Omental fat pad (tissue), 4 donors: Measurements from ENCODE around the gene SORCS2. TPM values are rescaled to one million over a fixed set of nuclear protein-coding genes. Genes with fewer than 3 reads are reported as not detected.

Experiments used
- ATAC-seq: fragments of 150-250 bp; one replicate; pipeline ENCODE4 v1.9.1; 2016; ENCODE audit warnings: mild to moderate bottlenecking, moderate library complexity; ENCODE audit not compliant: low FRiP score
- DNase-seq: peaks from one replicate; pipeline ENCODE4 v3.0.0-alpha.2; 2019; ENCODE audit warnings: low spot score
- CTCF ChIP-seq, 3 donors: fragments of 450-650 bp; IDR thresholded peaks; one replicate each; pipeline ENCODE4 v1.5.1; 2016 to 2017; ENCODE audit warnings: antibody characterized with exemption in 3 of 3, mild to moderate bottlenecking in 3 of 3, moderate library complexity in 2 of 3
- total RNA-seq, 4 donors: library from RNA; depleted of rRNA; stranded (reverse); fragments of >200 nt; gene quantifications; one replicate each; pipeline ENCODE4 v1.1.0, GENCODE V29; 2016

The SORCS2 gene
- total RNA-seq, 4 donors from 2014 or later = 0.63 to 4.6 (median 1.2) TPM

DNA sequence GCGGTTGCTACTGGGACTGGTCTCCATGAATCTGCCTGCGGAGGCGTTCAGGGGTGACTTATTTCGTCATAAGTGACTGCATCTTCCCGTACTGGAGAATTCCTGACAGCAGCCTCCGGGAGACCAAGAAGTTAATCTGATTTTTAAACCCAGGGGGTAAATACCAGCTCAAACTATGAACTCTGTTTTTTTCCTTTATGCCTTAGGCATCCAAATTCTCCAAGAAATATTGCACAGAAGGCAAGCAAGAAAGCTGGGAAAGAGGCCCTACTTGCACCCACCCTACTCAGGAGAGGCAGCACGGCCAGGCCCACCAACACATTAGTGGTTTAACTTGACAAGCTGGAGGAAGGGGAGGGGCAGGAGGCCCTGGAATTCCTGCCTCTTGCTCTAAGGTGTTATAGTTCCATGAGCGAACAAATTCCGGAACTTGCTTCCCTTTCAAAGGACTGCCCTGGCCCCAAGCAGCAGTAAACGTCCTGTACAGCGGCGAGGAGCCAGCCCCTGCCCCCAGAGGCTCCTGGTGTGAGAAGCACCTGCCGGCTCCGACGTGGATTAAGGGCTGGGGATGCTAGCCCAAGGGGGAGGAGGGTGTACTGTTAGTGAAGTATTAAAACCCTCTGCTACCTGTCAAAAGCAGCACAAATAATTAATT is 570.2 kb downstream of the SORCS2 start:
- ATAC-seq = no peak
- TF ChIP-seq CTCF (IDR thresholded peaks at IDR 0.05) = no peak
- no peak for DNase-seq

GRCh38 chr4:7763106-7763505 is 570.8 kb downstream of the SORCS2 start:
- no peak for TF ChIP-seq CTCF (IDR thresholded peaks at IDR 0.05)
- no peak for ATAC-seq
- DNase-seq = no peak

DNA sequence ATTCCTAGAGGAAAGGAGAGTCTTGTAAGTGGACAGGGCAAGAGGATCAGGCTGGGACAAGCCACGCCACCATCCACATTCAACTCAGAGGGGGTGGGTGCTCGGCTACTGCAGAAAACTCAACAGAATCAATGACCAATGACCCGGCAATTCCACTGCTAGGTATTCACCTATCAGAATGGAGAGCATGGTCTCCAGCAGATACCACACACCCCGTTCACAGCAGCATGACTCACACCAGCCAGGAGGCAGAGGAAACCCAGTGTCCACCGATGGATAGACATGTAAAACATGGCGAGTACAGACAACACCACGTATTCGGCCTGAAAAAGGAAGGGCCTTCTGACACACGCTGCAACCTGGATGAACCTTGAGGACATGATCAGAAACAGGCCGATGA is 571.5 kb downstream of the SORCS2 start:
- TF ChIP-seq CTCF (IDR thresholded peaks at IDR 0.05) = no peak
- no peak for DNase-seq

GRCh38 chr4:7764466-7764865 is 572.1 kb downstream of the SORCS2 start:
- ATAC-seq (no peak), DNase-seq (no peak)
- TF ChIP-seq CTCF (IDR thresholded peaks at IDR 0.05) = no peak

More for the DNA sequence above, 571.5 kb downstream of the SORCS2 start:
- no peak for ATAC-seq

DNA sequence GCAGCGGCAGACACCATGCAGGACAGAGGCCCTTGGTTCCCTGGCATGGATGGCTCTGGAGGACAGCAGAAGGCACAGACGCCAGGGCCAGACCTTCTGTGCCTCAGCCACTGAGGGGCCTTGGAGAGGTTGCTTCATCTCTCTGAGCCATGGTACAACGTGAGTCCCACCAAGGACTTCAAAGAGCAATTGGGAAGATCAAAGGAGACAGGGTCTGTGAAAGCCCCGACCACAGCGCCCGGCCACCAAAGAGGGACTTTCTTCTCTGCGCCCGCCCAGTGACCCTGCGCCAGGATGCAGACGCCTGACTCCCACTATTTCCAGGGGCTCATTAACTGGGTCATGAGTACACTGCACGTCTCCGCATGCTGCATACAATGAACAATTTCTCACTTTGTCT is 573.3 kb downstream of the SORCS2 start:
- ATAC-seq (no peak), DNase-seq (no peak)
- no peak for TF ChIP-seq CTCF (IDR thresholded peaks at IDR 0.05)

- ATAC-seq (no peak), DNase-seq (no peak)
- no peak for TF ChIP-seq CTCF (IDR thresholded peaks at IDR 0.05)
These were observed 573.7 kb downstream of the SORCS2 start for GRCh38 chr4:7766086-7766485.

DNA sequence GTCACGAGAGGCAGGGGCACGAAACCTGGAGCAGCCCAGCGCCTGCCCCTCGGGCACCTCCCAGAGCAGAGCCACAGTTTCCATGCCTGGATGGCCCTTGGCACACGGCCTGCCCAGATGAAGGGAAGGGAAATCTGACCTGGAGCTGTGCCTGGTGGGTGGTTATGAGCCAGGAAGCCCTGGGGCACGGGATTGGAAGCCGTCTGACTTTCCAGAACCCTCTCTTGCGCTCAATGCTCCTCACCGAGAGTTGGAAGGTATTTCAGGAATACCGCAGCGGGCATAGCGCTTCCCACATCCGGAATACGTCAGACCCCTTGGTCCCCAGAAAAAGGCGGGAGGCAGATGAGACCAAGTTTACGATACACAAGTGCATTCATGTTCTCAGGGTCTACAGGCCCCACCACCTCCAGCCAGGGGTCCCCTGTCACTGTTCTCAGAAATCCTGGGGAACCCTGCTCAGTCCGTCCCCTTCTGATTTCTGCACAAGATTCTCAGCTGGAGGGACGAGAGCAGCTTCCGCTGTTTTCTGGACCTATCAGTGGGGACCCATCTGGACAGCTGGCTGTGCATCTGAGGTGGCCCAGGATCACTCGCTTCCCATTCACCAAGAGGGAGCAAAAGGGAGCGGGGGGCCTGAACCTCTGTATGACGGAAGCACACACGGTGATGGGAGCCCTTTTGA is 574.5 kb downstream of the SORCS2 start:
- DNase-seq (no peak), ATAC-seq (no peak)
- TF ChIP-seq CTCF (IDR thresholded peaks at IDR 0.05) = no peak
